HG03575 (cell line): ENCODE measurements around the gene ADGRG2.

Experiments used
- ATAC-seq: cut with Tn5 transposase; IDR thresholded peaks from one replicate; pipeline ENCODE4 v1.9.1; 2021; ENCODE audit not compliant: unreplicated experiment, insufficient number of reproducible peaks, low FRiP score; ENCODE audit errors: extremely low read depth

The ADGRG2 gene

DNA sequence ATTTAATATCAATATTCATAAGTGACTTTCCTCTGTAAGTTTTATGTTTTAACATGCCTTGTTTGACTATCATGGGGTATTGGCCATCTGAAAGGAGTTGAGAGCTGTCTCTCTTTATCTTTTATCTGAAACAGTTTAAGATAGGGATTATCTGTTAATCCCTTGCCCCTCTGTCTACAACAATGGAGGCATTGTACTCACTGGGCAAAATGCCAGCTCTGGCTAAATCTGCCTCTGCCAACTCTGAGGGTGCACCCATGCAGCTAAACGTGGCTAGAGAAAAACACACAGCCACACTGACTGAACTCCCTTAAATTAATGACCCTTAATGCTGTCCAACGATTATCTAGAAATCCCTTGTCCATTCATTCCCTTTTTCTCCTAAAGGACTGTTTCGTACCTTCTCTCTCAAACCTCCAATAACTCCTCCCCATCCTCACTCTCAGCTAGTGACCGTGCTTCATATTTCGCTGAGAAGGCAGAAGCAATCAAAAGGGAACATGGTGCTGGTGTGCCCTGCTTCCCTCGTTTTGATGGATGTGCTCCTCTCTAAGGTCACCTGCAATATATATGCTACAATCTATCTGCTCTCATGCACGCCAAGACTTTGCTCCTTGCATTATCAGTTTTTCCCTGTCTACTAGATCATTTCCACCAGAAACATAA, 148.6 kb downstream of the ADGRG2 start:
- no peak for ATAC-seq

DNA sequence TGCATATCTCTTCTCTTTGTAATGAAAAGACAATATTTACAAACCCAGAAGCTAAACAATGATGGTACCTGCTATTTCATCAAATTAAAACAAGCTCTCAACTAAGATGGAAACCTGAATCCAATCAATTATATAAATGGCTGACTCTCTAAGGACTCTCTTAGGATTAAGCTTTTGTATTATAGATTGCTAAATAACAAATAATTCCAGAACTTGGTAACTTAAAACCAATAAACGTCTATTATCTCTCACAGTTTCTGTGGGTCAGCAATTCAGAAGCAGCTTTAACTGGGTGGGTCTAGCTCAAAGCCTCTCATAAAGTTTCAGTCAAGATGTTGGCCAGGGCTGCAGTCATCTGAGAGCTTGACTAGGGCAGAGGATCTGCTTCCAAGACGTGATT, 150.8 kb downstream of the ADGRG2 start:
- no peak for ATAC-seq

DNA sequence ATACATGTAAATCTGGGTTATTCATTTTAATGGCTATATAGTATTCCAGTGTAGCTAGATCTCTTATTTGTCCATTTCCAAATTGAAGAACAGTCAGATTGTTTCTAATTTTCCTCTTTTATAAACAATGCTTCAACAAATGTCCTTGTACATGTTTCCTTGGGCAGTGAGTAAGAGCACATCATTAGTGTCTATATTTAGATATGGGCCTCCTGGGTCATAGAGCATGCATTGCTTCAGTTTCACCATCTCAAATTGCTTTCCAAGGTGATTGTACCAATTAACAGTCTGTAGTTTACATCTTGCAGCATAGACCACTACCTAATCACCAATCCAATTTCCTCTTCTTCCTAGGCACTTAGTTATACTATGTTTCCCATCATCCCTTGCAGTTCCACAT, 151.8 kb downstream of the ADGRG2 start:
- no peak for ATAC-seq

DNA sequence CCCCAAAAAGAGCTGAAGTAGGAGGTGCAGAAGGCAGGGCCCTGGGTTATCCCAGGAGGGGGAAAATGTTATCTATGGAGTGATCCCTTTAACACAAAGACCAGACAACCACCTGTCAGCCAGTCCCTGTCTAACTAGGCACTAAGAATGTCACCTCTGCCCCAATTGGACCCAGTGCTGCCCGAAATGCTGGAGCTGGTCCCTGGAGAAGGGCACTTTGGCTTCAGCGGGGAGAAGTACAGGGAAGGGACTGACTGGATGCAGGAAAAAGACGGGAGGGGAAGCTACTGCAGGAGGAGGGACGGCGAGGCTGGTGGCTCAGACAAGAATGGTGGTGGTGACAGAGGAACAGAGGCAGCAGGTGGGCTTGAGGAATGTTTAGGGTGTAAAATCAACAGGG, 155.6 kb downstream of the ADGRG2 start:
- no peak for ATAC-seq

DNA sequence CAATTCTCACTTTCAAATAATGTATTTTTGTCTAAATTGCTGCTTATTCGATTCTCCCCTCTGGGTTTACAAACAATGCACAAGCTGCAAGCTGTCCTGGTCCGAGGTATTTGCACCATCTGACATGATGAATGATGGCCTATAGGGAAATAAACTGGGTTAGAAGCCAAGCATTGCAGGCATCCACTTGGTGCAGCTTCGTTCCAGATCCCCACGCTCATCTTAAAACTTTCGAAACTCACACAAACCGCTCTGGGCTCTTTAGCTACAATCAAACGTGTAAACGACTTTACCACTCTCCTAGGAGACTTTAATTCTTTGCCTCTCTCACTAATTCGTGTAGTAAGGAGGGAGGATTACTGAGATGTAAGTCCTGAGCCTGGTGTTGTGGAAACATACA, 157.4 kb downstream of the ADGRG2 start:
- no peak for ATAC-seq

DNA sequence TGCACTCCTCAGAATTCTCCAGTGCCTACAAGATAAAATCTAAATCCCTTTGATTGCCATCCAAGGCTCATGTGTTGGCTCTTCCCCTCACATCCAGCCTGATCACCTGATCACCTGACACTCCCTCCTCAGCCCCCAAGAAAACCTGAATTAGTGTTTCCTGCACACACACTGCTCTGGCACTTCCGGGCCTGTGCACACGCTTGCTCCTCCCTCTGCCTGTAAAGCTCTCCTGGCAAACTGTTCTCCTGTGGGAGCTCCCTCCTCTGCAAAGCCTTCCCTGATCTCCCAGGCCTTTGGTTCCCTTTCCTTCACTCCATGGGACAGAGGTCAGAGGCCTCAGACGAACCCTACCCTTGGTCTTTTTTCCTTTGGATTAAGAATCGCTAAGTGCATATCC, 158.2 kb downstream of the ADGRG2 start:
- ATAC-seq = no peak

DNA sequence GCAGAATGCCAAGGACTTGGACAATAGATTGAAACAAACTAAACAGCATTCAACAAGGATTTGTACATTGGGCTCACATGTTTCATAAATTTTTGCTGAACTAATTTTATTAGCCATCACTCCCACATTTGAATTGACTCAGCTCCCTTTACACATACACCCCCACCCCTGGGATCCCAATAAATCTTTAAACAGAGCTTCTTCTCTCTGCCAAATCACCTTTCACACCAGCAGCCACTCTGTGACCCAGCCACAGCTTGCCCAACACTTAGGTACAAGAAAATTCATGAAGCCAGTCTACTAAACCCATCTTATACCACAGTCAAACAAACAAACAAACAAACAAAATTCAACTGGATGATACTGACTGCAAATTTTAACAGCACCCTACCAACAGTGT, 159.9 kb downstream of the ADGRG2 start:
- ATAC-seq = no peak

DNA sequence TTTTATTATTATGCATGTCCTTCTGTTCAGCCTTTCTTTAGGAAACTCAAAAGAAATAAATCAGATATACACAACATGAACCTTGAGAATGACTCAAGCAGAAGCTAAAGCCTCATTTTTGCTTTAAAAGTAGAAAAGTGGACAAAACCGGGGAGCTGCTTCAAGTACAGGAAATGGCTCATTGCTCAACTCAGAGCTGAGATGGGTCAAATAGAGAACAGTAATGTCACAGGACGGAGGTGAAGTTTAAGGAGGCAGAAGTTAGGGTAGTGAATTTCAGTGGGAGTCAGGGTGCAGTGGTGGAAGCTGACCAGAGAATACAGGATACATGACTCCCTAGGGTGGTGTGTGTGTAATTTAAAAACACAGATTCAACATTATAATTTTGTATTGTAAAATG, 160.6 kb downstream of the ADGRG2 start:
- no peak for ATAC-seq

DNA sequence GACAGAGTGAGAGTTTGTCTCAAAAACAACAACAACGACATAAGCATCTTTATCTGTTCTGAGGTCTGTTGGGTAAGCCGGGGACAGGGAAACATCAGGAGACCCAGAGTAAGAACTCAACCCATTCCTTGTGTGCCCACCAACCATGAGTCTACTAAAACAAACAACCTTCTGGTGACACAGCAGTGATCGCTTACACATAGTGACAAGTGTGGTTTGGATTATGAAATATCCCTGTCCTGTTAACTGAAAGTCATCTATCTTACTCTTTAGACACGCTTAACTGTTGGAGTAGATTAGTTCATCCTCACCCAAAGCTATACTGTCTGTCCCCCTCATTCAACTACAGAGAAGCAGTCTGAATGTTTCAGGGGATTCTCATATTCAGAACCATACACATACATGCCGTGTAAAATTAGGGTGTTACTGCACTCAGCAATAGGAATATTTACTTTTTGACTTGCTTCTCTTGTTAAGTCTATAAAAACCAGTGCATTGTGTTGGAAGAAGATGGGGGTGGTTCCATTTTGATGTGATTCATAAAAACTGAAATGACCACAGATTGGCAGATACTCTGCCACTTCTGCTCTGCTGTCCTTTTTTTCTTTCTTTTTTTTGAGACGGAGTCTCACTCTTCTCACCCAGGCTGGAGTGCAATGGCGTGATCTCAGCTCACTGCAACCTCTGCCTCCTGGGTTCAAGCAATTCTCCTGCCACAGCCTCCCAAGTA, 165.8 kb downstream of the ADGRG2 start:
- ATAC-seq = no peak

DNA sequence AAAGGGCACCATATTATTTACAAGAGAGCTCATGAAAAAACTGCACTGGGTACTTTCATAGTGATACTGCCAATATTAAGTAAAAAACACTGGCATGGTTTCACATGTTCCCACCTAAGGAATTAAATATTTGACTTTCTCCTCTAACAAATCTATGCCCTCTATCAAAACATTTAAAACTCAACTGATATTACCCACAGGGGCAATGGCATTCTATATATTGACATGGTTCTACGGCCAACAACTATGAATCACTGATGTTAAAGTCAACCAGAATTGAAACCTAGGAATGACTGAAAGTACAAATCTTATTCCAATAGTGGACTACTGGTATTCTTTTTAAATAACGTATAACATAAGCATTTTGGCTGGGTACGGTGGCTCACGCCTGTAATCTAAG, 166.6 kb downstream of the ADGRG2 start:
- no peak for ATAC-seq

DNA sequence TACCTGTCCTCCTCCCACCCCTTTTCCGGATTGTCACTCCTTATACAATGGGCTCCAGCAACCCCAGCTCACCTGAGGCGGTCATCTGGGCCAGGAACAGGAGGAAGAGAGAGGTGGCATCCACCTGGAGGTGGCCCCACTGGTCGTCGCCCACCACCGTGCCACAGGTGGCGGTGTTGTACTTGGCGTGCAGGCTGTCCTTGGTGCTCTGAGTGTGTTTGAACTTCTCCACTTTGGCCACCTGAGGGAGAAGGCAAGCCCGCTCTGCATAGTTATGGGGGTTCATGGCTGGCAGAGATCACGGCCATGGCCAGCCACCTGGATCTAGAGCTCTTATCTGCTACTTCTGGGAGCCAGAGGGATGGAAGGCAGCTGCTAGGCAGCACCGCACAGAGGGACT, 171.2 kb downstream of the ADGRG2 start:
- ATAC-seq = no peak

DNA sequence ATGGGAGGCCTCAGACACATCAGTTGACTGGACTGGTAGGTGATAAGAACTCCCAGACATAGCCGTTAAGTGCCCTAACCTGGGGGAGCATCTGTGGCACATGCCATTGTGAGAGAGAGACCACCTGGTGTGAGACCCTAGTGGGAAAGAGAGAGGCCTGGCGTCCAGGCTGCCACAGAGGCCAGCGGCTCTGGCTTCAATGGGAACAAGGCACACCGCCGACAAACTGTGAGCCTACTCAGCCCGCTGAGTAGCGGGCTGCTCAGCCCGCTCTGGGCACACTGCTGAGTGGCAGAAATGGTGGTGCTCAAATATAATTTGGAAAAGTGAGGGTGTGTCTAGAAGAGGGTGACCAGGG, 172.3 kb downstream of the ADGRG2 start:
- ATAC-seq = no peak

DNA sequence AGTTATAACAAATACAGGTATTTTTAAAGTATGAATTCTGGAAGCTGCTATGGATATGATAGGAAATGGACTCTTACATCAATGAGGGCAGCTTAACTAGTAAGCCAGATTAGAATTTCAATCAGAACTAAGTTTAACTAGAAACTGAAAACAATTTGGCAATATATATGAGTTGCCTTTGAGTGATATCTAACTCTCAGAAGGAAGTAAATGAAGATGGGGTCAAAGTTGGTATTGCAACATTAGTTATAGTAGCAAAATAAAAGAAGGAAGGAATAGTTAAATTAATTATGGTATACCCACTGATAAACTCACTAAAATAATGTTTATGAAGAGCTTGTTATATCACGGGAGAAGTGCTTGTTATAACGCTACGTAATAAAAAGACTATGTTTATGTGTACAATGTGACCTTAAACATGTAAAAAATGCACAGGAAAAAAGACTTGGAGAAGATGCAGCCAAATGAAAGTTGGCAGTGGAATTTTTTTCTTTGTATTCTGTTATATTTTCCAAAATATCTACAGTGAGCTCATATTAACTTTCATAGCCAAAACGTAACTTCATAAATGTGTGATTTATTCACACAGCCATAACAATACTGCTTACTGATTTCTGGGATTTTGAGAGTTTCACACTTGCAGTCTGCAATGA, 172.9 kb downstream of the ADGRG2 start:
- ATAC-seq = no peak

DNA sequence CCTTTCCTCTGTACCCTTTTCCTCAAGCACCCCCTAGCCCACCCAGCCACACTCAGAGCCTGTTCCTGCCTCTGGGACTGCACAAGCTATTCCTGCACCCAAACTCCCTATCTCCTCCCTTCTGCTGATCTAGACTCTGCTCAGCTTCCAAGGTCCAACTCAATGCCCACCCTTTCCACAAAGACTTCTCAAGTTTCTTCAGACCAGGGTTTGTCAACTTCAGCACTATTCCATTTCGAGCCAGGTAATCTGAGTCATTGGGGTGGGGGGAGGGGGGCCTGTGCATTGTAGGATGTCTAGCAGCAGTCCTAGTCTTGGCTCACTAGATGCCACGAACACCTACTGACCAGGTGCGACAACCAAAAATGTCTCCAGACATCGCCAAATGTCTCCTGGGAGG, 175.7 kb downstream of the ADGRG2 start:
- ATAC-seq = no peak

DNA sequence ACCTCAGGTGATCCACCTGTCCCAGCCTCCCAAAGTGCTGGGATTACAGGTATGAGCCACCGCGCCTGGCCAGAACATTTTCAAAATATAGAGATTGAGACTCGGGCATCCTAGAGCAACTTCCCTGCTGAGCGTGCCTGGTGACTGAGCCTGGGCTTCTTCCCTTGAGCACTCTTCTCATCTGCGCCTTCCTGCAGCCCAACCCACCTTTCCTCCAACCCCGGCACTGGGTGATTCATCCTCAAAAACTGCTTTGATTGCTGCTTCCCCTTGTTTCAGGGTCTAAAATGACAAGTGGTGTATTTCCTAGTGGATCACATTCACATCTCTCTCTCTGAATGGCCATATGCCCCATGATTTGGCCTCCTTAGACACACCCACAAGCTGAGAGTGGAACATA, 176.1 kb downstream of the ADGRG2 start:
- no peak for ATAC-seq

DNA sequence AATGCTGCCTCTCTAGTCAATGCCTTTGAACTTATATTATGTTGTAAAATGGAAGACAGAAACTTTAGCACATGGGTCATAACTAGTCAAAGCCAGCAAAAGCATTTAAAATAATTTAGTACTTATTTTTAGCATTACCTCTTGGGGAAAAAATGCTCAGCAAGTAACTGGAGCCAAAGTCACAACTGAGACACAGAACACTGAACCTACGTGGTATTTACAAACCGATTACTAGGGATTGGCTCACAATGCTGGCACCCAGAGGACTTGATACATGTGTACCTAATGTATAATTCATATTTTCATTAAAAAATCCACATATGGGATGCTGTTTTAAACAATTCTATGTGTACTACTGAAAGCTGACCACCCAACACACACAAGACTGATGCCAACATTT, 176.8 kb downstream of the ADGRG2 start:
- ATAC-seq = no peak

DNA sequence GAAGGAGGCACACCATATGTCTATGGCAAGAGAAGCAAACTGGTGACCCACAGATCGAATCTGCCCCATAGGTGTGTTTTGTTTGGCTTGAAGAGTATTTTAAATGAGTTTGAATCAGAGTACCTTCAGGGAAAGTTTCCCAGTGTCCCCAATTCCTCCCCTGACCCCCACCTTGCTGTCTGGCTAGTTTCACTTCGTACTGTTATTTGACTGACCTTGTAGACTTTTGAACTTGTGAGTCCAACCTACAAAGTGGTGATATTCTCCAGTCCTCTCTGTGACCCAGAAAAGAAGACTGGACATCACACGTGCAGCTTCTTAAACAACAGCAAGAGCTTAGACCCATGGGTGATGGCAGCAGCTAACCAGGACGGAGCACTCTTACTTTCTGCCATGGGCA, 177.8 kb downstream of the ADGRG2 start:
- ATAC-seq = no peak

DNA sequence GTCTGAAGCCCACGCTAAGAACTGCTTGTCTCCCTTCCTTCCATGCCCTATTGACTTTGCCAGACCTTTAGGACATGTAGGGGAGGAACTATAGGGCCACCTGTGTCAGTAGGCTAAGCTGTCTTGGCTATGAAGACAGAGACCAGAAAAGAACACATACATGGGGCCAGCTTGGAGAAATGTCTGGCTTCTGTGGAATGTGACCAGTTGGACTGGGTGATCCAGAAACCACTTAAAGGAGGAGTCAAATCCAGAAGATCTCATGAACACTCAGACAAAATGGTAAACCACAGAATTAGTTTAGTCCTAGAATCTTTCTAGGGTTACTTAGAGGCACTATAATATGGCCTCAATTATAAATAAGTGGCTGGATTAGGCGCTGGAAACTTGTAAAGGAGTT, 180.4 kb downstream of the ADGRG2 start:
- no peak for ATAC-seq
